HG03196 (cell line): ENCODE results near the gene RB1.

Source experiments
- ATAC-seq: cut with Tn5 transposase; IDR thresholded peaks from one replicate; pipeline ENCODE4 v1.9.1; 2021; ENCODE audit not compliant: unreplicated experiment

Gene RB1

DNA sequence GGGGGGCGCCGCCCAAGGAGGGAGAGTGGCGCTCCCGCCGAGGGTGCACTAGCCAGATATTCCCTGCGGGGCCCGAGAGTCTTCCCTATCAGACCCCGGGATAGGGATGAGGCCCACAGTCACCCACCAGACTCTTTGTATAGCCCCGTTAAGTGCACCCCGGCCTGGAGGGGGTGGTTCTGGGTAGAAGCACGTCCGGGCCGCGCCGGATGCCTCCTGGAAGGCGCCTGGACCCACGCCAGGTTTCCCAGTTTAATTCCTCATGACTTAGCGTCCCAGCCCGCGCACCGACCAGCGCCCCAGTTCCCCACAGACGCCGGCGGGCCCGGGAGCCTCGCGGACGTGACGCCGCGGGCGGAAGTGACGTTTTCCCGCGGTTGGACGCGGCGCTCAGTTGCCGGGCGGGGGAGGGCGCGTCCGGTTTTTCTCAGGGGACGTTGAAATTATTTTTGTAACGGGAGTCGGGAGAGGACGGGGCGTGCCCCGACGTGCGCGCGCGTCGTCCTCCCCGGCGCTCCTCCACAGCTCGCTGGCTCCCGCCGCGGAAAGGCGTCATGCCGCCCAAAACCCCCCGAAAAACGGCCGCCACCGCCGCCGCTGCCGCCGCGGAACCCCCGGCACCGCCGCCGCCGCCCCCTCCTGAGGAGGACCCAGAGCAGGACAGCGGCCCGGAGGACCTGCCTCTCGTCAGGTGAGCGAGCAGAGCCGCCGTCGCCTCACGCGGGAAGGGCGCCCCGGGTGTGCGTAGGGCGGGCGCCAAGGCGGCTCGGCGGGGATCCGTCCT is at the start of gene RB1:
TSS of gene RB1 (plus strand) at position 393 of the 784 bp plus-strand sequence. CDS start at position 555, 162 bp downstream.
- peak; percentile 82 for ATAC-seq

DNA sequence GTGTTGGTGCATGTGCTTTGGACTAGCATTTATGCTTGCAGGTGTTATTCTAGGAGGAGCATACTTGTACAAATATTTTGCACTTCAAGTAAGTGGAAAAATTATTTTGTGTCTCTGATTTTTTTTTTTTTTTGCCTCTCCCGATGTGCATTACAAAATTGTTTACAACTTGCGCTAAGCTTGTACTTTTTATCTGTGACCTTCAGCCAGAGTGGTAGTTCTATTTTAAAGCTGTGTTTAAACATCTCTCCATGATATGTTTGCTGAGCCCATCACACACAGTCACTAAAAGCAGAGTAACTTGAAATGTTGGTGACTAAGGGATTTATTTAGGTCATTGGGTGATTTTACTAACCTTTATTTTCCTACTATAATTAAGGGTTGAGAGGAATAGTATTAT is 49.7 kb upstream of the RB1 start:
- ATAC-seq = no peak

DNA sequence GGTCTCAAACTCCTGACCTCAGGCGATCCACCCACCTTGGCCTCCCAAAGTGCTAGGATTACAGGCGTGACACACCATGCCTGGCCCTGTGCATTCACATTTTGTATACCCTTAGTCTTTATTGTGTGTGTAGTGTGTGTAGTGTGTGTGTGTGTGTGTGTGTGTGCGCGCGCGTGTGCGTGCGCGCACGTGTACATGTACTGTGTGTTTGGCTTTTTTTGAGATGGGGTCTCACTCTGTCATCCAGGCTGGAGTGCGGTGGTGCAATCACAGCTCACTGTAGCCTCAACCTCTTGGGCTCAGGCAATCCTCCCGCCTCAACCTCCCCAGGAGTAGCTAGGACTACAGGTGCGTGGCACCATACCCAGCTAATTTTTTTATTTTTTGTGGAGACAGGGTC is 48.5 kb upstream of the RB1 start:
- no peak for ATAC-seq

DNA sequence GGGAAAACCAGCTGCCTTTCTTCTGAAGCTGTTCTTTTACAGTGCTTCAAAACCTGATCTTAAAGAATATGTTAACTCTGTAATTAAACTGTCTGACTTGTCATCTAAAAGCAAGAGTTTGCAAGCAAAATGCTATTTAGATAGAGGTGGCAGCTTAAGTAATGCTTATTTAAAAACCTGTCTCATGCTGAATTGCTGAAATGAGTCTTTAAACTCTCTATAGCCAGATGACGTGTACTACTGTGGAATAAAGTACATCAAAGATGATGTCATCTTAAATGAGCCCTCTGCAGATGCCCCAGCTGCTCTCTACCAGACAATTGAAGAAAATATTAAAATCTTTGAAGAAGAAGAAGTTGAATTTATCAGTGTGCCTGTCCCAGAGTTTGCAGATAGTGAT is 47.6 kb upstream of the RB1 start:
- no peak for ATAC-seq

DNA sequence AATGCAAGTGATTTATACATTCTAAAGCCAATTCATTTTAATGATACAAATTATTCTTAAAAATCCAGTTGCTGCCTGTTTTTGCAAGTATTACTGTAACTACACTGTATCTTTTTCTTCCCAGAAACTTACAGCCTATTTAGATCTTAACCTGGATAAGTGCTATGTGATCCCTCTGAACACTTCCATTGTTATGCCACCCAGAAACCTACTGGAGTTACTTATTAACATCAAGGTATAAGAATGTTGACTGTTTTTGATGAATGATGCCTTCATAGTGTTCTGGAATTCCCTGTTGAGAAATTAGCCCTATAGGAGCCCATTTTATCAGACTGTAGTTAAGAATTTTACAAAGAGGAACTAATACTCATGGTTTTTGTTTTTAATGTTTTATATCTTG is 45.5 kb upstream of the RB1 start:
- ATAC-seq = no peak

DNA sequence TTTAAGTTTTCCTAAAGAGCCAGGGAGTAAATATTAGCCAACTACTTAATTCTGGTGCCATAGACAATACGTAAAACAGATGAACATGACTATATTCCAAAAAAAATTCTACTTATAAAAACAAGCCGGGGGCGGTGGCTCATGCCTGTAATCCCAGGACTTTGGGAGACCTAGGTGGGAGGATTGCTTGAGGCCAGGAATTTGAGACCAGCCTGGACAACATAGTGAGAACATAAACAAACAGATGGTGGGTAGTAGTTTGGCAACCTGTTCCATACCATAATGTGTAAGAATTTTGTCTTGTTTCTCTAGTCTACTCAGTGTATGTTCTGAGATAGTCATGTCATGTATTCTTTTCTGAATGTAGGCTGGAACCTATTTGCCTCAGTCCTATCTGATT is 45.1 kb upstream of the RB1 start:
- ATAC-seq = no peak

DNA sequence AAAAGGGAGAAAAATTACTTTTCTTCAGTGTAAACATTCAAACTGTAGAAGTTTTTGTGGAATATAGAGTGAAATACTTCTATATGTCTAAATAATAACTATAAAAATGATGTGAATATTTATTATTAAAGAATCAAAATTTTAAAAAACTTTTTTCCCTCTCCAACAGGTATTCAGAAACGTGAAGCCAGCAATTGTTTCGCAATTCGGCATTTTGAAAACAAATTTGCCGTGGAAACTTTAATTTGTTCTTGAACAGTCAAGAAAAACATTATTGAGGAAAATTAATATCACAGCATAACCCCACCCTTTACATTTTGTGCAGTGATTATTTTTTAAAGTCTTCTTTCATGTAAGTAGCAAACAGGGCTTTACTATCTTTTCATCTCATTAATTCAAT is 42.6 kb upstream of the RB1 start:
- ATAC-seq = no peak

DNA sequence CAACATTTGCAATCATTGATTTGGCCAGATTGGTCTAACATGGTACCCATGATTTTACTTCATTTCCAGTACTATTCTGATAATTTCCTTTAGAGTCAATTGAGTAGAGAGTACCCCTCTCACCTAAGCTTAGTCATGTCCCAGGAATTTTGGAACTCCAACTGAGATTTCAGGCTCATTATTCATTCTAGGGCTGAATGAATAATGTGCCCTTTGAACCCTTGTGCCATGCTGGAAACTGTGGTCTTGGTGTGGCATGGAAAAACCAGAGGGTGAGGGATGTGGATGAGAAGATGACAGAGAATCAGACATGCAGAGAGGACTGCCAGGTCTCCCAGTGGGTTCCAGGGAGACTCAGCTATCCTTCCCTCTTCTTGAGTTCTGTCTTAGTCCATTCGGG is 40.4 kb upstream of the RB1 start:
- no peak for ATAC-seq

DNA sequence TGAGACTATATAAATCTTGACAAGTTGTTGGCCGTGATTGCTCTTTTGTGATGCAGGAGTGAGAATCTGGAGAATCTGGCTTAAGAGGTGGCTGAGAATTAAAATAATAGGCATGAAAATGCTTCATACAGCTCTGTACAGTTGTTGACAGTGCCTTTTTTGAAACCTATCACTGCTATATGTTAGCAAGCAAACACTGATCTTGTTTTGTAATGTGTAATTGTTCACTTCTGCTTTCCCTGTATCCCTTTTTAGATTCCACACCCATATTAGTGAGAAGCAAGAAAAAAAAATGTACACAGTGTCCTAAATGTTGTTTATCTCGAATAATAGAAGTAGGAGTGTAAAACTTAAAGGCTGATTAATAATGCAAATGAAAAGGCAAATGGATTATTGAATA is 39.5 kb upstream of the RB1 start:
- ATAC-seq = no peak

DNA sequence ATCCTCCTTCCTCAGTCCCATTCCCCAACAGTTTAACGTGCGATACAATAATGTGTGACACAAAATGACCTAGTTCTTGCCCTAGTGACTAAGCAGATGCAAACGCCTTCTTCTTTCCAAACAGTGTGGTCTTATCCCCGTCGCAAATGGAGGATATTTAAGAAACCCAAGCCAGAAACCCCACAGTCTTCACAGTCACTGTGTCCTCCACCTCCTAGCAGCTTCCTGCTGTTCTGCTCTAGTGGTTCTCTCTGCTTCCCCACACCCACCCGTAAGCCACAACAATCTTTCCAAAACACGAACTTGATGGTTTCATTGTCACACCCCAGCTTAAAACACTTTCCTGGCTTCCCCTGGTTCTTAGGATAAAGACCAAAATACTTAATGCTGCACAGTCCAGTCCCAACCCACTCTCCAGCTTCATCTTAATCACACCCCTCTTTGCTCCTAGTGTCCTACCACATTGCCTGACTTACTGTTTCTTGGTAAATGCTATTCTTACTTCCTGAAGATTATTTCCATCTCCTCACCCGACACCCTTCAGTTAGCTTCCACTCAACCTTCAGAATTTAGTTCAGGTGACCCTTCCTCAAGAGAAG is 38.2 kb upstream of the RB1 start:
- ATAC-seq = peak; percentile 68

DNA sequence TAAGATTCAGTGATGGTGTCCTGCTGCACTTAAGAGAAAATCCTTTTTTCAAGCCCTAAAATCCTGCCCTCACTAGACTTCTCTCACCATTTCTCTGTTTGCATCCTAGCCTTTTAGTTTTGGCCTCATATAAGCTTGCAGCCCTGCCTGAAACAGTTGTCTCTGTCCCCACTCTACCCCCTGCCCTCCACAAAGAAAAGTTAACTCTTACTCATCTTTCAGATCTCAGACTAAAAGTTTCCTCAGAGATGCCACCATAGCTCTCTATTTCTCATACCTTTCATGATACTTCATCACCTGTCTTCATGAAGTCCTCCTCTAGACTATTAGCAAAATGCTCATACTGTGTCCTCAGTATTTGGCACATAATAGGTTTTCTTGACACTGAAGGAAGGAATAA is 37.4 kb upstream of the RB1 start:
- ATAC-seq = no peak

DNA sequence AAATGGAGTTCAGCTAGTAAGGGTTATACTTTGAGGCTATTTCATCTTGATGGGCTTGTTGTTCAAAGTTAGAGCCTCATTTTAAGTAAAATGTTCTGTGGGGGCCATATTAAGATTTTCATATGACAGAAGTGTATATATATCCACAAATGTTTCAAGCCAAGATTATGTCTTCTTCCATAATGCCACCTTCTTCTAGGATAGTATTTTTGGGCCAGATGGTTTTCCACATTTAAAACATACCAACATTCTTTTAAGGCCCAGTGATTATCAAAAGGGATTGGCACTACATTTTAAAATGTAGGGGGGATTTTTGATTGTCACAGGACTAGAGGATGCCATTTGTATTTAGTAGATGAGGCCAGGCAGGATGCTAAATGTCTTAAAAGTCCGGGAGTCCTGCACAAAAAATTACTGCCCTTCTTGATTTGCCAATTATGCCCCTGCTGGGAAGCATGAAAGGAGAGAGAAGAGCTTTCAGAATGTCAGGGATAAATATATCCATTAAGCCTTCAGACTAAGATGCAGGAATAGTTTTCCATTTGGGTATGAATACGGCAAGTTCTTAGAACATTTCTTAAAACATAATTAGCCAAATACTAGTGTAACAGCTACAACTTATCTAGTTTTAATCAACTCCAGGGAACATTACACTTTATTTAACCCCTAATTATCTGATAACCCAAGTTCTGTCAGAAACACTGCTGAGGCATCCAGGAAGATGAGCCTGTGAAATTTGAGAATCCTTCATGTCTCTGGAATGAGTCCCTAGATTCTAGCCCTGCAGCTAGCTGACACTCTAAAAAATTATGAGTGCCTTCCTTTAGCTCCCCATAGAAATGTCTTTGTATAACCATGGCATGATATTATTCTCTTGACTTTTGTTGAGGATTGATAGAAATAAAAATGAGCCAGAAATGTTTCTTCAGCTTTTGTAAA is 36.6 kb upstream of the RB1 start:
- no peak for ATAC-seq

DNA sequence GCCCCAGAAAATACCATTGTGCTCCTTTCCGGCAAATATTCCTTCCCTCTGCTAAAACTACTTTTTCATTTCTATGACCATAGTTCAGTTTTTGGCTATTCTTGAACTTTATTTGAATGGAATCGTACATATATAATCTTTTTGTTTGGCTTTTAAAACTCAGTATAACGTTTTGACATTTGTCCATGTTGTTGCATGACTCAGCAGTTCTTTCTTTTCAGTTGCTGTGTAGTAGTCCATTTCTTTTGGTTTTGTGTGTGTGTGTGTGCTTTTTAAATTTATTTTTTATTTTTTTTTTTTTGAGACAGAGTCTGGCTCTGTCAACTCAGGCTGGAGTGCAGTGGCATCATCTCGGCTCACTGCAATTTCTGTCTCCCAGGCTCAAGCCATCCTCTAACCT is 35.5 kb upstream of the RB1 start:
- ATAC-seq = no peak

DNA sequence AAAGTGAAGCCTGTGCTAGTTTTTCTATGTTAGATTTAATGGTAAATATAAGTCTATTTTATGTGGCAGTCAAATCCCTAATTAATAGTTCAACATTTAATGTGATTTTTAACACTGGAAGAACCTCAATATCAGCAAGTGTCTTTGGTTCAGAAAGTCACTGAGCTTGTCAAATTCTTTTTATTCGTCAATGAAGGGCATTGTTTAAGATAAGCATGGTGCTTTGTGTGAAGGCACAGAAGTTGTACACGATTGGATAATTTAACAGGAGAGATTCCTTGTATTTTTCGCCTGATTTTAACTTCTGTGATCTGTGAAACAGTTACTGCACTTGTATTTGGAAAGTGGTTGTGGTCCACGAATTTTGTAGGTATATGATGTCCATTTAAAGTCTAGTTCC is 30.2 kb upstream of the RB1 start:
- ATAC-seq = no peak

DNA sequence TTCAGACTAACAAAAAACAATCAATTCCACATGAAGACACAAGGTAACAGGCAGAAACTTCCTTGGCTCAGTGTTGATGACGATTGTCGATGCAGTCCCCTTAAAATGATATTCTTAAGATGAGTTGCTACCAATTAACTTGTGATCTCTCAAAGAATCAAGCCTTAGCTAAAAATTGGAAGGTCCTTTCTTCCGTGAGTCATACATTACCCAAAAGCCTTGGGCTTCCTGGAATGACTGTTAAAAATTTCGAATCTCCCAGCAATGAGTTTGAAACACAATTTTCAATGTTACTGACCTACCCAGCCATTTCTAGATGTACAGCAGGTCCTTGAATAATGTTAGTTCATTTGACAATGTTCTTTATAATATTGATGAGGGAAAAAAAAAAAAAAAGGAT is 28.0 kb upstream of the RB1 start:
- ATAC-seq = no peak

DNA sequence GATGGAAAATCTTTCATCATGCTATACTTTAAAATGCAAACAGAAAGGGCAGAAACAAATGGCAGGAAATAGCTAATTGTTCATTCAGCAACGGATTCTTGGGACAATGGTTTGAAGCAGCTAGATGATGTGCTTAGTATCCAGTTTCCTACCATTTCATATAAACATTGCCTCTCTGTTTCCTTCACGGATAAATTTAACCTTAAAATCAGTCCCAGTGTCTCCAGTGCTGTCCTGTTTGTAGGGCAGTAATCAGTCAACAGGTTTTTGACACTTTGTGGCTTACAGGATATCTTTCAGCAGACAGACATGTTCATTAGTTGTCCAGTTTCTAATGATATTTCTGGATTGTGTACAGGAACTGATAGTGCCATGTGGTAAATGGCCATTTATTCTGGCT is 24.7 kb upstream of the RB1 start:
- no peak for ATAC-seq

DNA sequence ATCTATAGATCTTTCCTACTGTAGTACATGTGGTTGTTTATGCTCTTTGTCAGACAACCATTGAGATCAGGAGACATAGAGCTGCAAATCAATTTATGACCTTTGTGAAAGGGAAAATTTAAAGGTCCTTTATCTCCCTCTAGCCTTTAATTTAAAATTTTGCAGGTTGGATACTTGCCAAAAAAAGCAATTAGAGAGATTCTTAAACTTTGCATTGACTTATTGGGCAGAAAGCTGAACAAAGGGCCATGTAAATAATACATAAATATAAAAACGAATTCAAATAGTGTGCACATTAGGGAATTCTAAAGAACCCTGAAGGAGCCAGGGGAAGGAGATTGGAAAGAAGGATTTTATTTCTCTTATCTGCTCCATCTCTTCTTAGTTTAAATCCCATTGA is 22.0 kb upstream of the RB1 start:
- ATAC-seq = no peak

DNA sequence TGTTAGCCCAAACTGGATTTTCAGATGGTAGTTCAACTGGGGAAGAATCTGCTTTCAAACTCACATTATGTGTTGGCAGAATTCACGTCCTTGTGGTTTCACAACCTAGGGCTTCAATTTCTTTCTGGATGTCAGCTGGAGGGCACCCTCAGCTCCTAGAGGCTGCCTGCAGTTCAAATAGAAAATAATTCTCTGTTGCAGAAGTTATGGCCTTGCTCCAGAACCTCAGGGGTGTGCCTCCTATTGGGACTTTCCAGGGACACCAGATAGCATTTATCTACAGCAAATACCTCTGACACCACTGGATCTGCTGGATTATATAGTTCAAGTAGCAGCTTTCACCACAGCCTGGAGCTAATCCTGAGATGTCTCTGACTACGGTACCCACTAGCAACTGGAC is 11.8 kb upstream of the RB1 start:
- ATAC-seq = no peak

DNA sequence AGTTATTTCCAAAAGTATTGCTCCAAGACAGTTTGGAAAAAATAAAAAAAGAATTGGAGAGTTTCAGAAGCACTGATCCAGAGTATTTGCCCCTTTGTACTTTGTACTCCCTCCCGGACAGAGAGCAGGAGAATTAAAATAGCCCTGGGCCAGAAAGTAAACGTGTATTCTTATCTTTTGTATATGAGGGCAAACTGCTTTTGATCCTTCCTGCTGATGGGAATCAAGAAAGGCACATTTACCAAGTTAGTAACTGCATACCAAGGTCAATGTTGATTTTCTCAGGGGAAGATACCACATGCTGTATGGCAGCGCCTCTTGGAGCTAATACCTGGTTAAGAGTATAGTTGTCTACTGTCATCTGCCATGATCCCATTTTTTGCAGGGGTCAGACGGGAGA is 10.9 kb upstream of the RB1 start:
- no peak for ATAC-seq

DNA sequence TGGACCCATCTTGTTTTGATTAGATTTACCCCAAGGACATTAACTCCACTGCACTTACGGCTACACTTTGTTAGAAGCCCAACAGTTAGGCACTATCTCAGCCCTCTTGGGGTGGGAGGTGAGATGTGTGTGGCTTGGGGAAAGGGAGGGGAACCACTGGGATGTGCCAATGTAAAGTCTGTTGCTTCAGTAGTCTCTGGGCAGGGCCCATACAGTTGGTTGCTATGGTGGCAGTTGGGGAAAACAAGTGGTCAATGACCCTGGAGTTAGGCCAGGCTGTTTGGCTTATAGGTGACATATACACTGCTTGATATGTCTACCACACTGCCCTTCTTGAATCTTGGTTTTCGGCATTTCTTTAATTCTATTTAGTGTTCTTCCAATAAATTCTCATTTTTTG is 8.9 kb upstream of the RB1 start:
- ATAC-seq = no peak

DNA sequence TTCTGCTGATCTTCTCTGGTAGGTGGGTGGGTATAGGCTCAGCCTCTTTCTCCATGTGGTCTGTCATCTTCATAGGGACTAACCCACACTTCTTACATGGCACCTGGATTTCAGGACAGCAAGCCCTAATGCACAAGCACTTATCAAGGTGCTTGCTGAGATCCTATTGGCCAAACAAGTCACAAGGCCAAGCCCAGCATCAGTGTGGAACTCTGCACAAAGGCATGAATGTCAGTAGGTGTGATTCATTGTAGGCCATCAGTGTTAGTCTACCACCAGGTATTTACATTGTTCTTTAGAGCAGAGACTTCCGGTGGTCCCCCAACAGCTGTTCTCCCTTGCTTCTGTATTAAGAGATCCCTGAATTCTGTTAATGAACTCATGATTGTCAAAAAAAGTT is 8.3 kb upstream of the RB1 start:
- no peak for ATAC-seq

DNA sequence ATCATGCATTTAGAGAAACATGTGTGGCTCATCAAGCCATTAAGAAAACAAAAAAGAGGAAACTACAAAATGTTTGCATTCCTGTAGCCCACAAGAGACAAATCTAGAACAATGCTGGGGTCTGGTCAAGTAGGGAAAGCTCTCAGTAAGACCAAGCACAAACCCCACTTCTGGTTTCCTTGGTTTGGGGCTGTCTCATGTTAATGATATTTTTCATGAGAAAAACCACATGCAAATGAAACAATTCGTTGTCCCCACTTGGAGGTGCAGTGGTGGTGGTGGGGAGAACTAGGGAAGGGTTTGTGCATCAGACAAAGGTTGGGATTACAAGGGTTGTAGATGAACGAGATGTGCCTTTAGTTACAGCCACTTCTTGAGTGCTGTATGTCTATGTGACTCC is 7.0 kb upstream of the RB1 start:
- ATAC-seq = no peak
